RPMI7951 (cell line): ENCODE measurements around the gene MIPEP. TPM values are rescaled to one million over a fixed set of nuclear protein-coding genes. Genes with fewer than 3 reads are reported as not detected.
A peak's percentile ranks its signal among the peaks of the same experiment; 100 is the strongest.

Experiments
- DNase-seq: peaks from one replicate; pipeline ENCODE4 v3.0.0-alpha.2; 2012; ENCODE audit warnings: low read depth
- total RNA-seq: library from RNA; depleted of rRNA; stranded (reverse); fragments of >200 nt; shearing (Covaris generic); gene quantifications from 2 replicates; pipeline ENCODE4 v1.2.3, GENCODE V29; 2014

The MIPEP gene
- total RNA-seq, 1 experiment from 2014 or later, result 14.1 TPM

DNA sequence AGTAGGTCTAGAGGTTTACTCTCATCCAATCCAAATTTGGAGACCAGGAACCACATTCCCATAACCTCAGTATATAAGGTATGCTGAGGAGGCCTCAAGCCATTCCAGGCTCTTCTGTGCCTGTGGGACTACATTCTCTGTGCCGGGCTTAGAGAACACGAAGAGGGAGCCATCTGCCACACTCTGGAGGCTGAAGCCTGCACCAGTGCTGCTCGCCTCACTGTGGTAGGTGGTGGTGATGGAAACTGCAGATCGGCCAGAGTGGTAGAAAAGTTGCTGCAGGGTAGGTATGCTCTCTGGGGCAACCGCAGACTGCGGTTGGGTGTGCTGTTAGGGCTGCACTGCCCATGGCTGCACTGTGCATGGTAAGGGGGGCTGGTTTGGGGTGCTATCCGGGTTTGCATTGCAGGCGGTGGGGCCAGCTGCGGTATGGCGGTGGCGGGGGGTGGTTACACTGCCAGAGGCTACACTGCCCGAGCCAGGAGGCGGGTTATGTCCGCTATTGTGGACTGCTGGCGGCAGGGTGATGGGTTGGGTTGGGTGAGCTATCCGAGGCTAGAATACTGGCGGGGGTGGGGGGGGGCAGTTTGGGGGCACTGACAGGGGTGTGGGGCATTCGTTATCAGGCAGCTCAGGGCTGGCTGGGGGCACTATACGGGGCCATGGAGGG is 174.0 kb downstream of the MIPEP start:
- DNase-seq, result peak; percentile 76

DNA sequence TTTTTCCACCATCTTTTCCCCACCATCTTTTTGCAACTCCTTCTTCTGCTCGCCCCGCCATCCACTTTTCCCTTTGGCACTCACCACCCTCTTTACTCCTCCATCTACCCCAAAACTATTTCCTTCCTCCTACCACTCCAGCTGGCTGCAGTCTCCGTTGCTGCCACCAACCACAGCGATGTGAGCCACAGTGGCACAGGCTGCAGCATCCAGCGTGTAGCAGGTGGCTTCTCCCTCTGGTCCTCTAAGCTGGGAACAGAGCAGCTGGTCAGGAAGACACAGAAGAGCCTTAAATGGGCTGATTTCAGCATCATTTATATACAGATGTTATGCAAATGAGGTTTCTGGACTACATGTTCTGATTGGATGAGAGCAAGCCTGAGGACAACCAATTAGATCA is 174.5 kb downstream of the MIPEP start:
- no peak for DNase-seq

DNA sequence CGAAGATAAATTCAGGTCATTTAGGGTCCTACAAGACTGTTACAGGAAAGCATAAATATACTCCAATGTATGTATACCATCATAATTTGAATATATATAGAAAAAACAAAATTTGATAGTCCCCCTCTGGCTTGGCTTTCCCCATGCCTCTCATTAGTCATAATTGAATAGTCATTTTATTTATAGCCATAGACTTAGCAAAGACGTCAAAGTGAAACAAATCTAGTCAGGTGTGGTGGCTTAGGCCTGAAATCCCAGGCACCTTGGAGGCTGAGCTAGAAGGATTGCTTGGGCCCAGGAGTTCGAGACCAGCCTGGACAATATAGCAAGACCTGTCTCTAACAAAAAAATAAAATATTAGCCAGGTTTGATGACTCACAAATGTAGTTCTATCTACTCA is 177.8 kb downstream of the MIPEP start:
- no peak for DNase-seq

DNA sequence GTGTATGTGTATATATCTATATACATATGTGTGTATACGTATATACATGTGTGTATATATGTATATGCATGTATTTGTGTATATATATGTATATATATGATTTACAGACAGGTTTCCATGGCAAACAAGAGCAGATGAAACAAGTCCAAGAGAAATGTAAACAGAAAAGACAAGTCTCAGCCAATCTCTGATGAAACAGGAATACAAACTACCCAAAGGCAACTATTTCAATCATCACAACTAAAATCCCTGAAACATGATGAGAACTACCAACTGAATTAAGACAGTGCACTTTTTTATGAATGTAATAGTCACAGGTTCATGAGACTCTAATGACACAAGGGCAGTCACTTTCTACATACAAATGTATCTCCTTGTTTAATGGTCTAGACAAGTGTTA is 178.8 kb downstream of the MIPEP start:
- DNase-seq, result no peak

DNA sequence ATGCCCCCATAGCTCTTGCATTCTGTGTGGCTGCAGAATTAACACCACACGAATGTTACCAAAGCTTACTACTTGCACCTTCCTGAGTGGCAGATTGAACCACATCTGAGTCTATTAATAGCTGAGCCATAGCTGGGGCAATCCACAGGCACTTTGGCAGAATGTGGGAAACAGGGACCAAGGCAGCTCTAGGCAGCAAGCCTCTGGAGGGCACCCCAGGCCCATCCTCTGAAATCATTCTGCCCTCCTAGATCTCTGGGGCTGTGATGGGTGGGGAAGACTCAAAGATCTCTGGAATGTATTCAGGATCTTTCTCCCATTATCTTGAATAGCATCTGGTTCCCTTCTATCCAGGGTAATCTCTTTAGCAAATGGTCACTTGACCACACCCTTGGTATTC is 179.7 kb downstream of the MIPEP start:
- DNase-seq, result no peak

DNA sequence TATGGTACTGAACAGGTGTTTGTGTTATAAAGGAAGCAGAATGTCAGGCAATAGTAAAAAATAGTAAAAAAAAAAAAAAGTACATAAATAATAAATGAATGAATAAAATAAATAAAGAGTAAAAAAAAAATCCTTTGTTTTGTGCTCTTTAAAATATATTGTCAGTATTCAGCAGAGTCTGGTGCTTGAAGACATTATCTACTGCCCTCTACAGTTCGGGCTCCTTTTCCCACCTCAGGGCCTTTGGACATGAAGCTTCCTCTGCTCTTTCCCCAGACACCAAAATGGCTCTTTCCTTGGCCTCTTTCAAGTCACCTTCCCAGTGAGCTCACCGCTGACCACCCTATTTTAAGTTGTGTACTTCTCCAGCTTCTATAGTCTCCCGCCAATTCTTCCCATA is 181.5 kb downstream of the MIPEP start:
- DNase-seq, result peak; percentile 37

DNA sequence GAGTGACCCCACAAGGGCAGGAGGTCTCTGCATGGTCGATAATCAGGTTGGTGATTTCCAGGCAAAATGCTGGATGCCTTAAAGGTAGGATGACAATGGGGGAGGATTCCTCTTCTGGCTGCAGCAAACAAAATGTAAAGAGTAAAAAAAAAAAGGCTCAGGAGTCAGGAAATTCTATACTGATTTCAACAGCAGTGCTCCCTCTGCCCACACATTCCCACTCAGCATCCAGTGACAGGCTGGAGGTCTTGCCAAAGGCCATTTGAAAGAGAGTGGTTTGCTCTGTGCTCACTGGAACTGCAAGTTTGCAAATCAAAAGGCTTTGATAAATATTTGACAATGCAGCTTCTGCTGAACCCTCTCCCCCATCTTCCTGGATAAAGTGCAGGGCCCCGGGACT is 183.6 kb downstream of the MIPEP start:
- no peak for DNase-seq

- DNase-seq, result no peak
Observed at GRCh38 chr13:23703246-23703860, 185.8 kb downstream of the MIPEP start.

DNA sequence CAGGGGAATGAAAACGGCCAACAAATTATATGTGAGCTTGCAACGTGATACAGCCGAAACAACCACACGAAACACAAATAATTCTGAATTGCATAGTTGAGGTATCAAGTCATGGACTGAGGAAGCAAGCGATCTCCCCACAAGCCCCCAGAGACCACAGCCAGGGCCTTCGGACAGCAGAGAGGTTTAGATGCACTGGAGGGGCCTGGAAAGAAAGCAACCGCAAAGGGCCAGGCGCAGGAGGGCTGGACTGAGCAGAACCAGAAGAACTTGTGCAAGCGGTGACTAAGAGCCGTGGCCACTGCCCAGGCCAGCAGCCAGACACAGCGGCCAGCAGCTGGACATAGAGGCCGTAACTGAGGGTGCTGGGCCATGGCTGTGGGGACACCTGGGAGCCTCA is 187.6 kb downstream of the MIPEP start:
- peak; percentile 34 for DNase-seq

- DNase-seq, result no peak
Observed at GRCh38 chr13:23701186-23701585, 188.0 kb downstream of the MIPEP start.

DNA sequence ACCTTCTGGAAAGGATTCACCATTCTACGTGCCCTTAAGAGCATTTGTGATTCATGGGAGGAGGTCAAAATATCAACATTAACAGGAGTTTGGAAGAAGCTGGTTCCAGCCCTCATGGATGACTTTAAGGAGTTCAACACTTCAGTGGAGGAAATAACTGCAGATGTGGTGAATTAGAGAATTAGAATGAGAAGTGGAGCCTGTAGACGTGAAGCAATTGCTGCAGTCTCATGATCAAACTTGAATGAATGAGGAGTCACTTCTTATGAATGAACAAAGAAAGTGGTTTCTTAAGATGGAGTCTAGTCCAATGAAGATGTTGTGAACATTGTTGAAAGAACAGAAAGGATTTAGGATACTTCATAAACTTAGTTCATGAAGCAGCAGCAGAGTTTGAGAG is 189.9 kb downstream of the MIPEP start:
- DNase-seq, result no peak

DNA sequence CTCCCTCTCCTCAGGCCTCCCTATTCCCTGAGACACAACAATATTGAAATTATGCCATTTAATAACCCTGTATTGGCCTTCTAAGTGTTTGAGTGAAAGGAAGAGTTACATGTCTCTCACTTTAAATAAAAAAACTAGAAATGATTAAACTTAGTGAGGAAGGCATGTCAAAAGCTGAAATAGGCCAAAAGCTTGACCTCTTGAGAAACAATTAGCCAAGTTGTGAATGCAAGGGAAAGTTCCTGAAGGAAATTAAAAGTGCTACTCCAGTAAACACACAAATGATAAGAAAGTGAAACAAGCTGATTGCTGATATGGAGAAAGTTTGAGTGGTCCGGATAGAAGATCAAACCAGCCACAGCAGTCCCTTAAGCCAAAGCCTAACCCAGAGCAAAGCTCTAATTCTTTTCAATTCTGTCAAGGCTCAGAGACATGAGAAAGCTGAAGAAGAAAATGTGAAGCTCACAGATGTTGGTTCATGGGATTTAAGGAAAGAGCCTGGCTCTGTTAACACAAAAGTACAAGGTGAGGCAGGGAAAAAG is 191.4 kb downstream of the MIPEP start:
- no peak for DNase-seq

DNA sequence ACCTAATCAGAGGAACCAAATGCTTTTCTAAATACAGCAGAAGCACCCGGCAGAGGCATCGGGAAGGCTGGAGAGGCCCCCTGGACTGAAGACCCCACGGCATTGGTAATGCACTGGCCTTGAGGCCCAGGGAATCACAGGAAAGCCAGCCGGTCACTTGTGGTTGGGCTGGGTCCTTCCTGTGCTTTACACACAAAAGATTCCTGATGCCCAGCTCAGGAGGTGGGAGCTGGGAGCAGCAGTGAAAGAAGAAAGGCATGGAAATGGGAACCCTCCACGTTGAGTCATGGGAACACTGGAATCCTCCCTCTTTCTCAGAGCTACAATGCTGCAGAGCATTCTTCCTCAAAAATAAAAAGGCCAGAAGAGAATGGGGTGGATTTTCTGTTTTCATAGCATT is 192.6 kb downstream of the MIPEP start:
- DNase-seq, result no peak

DNA sequence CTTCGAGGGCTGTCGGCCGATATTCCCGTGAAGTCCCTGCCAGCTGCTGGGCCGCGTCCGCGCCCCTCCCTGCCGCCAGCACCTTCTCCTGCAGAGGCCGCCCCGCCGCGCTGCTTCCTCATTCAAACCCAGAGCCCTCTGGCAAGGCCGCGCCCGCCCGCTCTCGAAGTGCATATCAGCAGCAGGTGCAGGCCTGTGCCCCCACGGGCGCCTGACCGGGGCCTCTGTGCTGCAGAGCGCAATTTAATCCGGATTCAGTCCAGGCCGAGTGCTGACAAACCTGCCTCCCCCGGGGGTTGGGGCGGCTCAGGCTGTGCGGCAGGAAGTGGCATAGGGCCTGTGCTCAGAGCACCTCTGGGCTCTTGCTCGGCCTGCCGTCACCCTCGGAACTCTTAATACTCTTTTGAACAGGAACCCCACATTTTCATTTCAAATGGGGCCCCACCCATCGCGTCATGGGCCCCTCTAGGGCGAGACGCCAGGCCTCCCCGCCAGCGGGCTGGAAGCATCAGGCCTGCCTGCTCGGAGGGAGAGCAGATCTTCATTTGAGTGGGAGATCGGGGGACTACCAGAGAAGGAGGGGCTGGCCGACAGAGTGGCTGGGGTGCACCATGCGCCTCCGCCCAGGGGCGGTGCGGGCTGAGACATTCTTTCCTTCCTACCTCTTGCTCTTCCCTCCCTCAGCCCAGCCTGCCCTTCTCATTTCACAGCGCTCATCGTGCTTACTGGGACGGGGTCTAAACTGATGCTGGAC is 193.3 kb downstream of the MIPEP start:
- DNase-seq, result no peak

GRCh38 chr13:23695196-23695595 is 194.0 kb downstream of the MIPEP start:
- DNase-seq, result no peak

GRCh38 chr13:23692816-23693215 is 196.4 kb downstream of the MIPEP start:
- no peak for DNase-seq

DNA sequence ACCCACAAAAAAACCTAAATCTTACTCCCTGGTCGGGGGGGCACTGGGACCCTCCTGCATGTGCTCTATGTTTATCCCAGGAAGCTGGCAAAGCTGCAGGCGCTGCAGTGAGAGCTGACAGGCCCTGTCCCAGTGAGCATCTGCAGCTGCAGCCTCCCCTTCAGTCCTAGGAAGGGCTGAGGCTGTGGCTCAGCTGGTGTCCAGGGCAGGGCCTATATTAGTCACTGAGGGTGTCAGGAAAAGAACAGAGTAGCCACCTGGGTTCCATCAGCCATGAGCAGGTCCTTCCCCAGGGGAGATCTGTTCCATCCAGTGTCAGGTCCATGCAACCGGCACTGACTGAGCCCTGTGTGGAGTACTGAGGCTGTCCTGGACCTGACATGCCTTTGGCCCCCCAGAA is 198.5 kb downstream of the MIPEP start:
- DNase-seq, result no peak

DNA sequence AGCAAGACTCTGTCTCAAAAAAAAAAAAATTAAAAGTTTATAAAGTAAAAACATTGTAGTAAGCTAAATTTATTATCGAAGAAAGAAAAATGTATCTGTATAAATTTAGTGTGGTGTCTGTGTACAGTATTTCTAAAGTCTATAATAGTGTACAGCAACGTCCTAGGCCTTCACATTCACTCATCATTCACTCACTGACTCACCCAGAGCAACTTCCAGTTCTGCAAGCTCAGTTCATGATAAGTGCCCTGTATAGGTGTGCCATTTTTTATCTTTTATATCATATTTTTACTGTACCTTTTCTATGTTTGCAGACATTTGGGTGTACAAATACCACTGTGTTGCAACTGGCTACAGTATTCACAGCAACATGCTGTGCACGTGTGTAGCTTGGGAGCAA is 200.9 kb downstream of the MIPEP start:
- no peak for DNase-seq

GRCh38 chr13:23687614-23688013 is 201.6 kb downstream of the MIPEP start:
- no peak for DNase-seq

DNA sequence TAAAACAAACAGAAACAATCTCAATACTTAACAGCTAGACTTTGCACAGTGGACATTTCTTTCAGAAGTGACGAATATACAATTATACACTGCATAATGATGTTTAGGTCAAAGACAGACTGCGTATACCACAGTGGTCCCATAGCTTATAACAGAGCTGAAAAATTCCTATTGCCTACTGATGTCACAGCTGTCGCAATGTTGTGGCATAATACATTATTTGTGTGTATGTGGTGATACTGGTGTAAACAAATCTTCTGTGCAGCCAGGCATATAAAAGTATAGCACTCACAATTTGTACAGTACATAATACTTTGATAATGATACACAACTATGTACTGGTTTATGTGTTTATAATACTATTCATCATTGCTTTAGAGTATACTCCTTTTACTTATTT is 202.3 kb downstream of the MIPEP start:
- DNase-seq, result no peak

DNA sequence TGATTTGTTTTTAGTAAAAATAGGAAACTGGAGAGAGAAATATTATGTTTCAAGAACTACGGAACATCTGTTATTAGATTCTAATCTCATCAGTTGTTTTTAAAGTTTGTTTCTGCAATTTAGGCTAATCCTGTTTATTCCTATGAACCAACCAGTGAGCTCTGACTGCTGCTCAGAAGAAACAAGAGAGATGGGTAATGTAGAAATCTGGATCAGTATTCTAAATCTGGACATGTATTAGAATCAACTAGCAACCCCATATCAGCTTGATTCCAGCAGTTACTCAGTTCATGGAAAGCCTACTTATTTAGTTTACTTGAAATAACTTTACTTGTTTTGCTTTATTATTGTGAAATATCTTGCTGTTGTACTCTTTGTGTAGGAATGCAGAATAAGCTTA is 203.8 kb downstream of the MIPEP start:
- no peak for DNase-seq

DNA sequence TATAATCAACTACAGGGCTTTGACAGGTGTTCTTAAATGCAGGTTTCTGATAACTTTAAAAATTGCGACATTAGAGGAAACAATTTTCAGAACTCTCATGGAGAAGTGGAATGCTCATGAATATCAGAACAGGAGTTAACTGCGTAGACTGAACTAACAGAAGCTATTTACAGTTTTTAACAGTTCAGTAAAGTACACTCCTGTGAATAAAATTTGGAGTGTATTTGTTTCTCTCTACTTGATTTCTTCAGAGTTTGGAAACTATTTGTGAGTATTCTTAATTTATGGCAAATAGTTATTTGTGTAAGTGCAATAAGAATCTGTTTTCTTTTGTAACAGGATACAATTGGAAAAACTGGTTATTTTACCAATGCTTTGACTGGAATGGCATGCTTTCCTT is 204.6 kb downstream of the MIPEP start:
- DNase-seq, result no peak

GRCh38 chr13:23683084-23683483 is 206.1 kb downstream of the MIPEP start:
- no peak for DNase-seq
